Choroid plexus epithelial cell (primary cell): ENCODE data around the gene SH3BP2.
A peak's percentile ranks its signal among the peaks of the same experiment; 100 is the strongest.

Experiments
- DNase-seq: peaks from one replicate; pipeline ENCODE4 v3.0.0-alpha.2; 2010; ENCODE audit warnings: low read depth
- H3K4me3 ChIP-seq: 2 replicates; pipeline ENCODE4 v1.5.1; 2011; ENCODE audit warnings: low read depth, mild to moderate bottlenecking, control low read depth, low read length, moderate library complexity
- CTCF ChIP-seq: conservative IDR thresholded peaks from 2 replicates; pipeline ENCODE4 v1.5.1; 2011; ENCODE audit warnings: low read depth, mild to moderate bottlenecking, control low read depth, inconsistent platforms, low read length, moderate library complexity

SH3BP2 gene

GRCh38 chr4:2818351-2818939, 25.6 kb downstream of the SH3BP2 start:
- TF ChIP-seq CTCF = no peak
- DNase-seq = no peak
- H3K4me3 ChIP-seq = peak overlapping the region; percentile 62

- TF ChIP-seq CTCF = no peak
- no peak for DNase-seq
- no peak overlapping the region for H3K4me3 ChIP-seq
These were observed 26.6 kb downstream of the SH3BP2 start for GRCh38 chr4:2819244-2820215.

- no peak for DNase-seq
- no peak overlapping the region for H3K4me3 ChIP-seq
- no peak for TF ChIP-seq CTCF
These were observed 27.5 kb downstream of the SH3BP2 start for GRCh38 chr4:2820216-2820982.

- DNase-seq = no peak
- TF ChIP-seq CTCF = no peak
- H3K4me3 ChIP-seq = no peak overlapping the region
These were observed 29.8 kb downstream of the SH3BP2 start for GRCh38 chr4:2822461-2823300.

GRCh38 chr4:2823301-2823670, 30.4 kb downstream of the SH3BP2 start:
- DNase-seq = no peak
- H3K4me3 ChIP-seq = no peak overlapping the region
- TF ChIP-seq CTCF = no peak

GRCh38 chr4:2823671-2824328, 30.9 kb downstream of the SH3BP2 start:
- H3K4me3 ChIP-seq = no peak overlapping the region
- no peak for DNase-seq
- TF ChIP-seq CTCF = no peak
